Epithelial cell of proximal tubule (primary cell): Measurements from ENCODE around the gene FREM1. TPM values are rescaled to one million over a fixed set of nuclear protein-coding genes. Genes with fewer than 3 reads are reported as not detected.

ENCODE experiments used
- DNase-seq: peaks from one replicate; pipeline ENCODE4 v3.0.0-alpha.2; 2011; ENCODE audit warnings: low read depth
- H3K4me3 ChIP-seq: 2 replicates; pipeline ENCODE4 v1.5.1; 2011; ENCODE audit warnings: low read depth, mild to moderate bottlenecking, low read length
- total RNA-seq: library from RNA; depleted of rRNA; stranded (reverse); fragments of >200 nt; gene quantifications from 2 replicates; pipeline ENCODE4 v1.2.3, GENCODE V29; 2015
- TF ChIP-seq, protein P1 (sequence below): conservative IDR thresholded peaks from 2 replicates; pipeline ENCODE4 v1.5.1; 2012; ENCODE audit warnings: low read depth, mild to moderate bottlenecking, low read length

The FREM1 gene
- total RNA-seq, 1 donor from 2014 or later: 0.17 TPM

DNA sequence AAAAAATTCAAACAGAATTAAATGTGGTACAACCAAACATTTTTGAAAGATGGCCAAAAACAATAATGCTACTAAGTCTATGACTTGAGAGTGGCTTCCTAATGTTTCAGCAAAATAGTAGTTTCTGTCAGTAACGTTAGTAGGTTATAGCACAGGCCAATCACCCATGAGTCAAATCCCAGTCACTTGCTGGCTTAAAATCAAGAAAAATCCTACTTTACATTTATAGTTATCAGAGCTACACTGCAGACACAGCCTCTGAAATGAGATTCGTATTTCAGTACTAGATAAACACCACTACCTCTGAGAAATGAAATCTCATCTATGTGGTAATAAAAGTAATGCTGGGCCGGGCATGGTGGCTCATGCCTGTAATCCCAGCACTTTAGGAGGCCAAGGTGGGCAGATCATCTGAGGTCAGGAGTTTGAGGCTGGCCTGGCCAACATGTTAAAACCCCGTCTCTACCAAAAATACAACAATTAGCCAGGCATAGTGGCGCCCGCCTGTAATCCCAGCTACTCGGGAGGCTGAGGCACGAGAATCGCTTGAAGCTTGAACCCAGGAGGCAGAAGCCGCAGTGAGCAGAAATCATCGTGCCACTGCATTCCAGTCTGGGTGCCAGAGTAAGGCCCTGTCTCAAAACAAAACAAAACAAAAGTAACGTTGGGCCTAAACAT, 223.0 kb downstream of the FREM1 start:
- TF ChIP-seq, protein P1, sequence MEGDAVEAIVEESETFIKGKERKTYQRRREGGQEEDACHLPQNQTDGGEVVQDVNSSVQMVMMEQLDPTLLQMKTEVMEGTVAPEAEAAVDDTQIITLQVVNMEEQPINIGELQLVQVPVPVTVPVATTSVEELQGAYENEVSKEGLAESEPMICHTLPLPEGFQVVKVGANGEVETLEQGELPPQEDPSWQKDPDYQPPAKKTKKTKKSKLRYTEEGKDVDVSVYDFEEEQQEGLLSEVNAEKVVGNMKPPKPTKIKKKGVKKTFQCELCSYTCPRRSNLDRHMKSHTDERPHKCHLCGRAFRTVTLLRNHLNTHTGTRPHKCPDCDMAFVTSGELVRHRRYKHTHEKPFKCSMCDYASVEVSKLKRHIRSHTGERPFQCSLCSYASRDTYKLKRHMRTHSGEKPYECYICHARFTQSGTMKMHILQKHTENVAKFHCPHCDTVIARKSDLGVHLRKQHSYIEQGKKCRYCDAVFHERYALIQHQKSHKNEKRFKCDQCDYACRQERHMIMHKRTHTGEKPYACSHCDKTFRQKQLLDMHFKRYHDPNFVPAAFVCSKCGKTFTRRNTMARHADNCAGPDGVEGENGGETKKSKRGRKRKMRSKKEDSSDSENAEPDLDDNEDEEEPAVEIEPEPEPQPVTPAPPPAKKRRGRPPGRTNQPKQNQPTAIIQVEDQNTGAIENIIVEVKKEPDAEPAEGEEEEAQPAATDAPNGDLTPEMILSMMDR: no peak
- no peak for DNase-seq
- no peak overlapping the region for H3K4me3 ChIP-seq

DNA sequence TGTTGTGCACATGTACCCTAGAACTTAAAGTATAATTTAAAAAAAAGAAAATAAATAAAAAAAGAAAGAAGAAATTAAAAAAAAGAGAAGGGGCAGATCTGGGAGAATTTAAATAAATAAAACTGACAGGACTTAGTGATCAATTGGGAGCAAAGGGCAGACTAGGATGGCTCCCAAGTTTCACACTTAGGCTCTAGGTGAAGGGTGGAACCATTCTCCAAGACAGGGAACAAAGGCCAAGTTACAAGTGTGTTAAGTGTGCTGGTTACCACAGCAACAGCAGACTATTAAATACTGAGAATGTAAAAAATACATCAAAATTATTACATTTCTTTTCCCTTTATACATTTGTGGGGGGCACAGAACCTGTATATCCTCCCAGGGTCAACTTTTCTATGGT, 224.1 kb downstream of the FREM1 start:
- TF ChIP-seq, protein P1: no peak
- H3K4me3 ChIP-seq: no peak overlapping the region
- no peak for DNase-seq

Other genes starting within 250 kb of the FREM1 start
- gene ZDHHC21, start 217.0 kb downstream of the FREM1 start, total RNA-seq: 5.1 and 11.3 TPM in 2 replicates
- gene CER1, start 187.7 kb downstream of the FREM1 start, total RNA-seq: not detected in 2 replicates